LNCaP clone FGC (cell line): ENCODE data around the gene ATP5F1D.

Source experiments
- DNase-seq: peaks from one replicate; pipeline ENCODE4 v3.0.0-alpha.2; 2011; ENCODE audit warnings: low read depth
- H3K4me3 ChIP-seq: 2 replicates; pipeline ENCODE4 v1.5.1; 2011; ENCODE audit warnings: mild to moderate bottlenecking, low read depth, low read length, control low read depth
- TF ChIP-seq, protein P1 (sequence below): IDR thresholded peaks from 2 replicates; pipeline ENCODE4 v1.5.1; 2012; ENCODE audit warnings: mild to moderate bottlenecking; ENCODE audit not compliant: control insufficient read depth, insufficient read depth; ENCODE audit errors: extremely low read depth

Gene ATP5F1D

DNA sequence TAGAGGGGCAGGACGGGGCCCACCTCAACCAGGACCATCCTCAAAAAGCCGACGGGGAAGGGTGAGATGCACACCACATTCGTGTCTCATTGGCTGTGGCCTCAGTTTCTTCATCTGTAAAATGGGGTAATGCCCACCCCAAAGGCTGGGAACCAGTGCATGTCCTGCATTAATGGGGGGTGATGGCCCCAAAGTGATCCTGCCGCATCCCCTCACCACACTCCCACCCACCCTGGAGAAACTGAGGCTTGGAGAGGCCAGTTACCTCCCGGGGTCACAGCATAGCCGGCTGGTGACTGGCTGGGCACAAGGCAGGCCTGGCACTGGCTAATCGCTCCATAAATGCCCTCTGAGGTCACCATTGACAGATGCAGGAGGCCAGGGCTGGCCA, 6.2 kb downstream of the ATP5F1D start:
- DNase-seq = no peak
- peak overlapping the region; percentile 66 for H3K4me3 ChIP-seq
- TF ChIP-seq, protein P1, sequence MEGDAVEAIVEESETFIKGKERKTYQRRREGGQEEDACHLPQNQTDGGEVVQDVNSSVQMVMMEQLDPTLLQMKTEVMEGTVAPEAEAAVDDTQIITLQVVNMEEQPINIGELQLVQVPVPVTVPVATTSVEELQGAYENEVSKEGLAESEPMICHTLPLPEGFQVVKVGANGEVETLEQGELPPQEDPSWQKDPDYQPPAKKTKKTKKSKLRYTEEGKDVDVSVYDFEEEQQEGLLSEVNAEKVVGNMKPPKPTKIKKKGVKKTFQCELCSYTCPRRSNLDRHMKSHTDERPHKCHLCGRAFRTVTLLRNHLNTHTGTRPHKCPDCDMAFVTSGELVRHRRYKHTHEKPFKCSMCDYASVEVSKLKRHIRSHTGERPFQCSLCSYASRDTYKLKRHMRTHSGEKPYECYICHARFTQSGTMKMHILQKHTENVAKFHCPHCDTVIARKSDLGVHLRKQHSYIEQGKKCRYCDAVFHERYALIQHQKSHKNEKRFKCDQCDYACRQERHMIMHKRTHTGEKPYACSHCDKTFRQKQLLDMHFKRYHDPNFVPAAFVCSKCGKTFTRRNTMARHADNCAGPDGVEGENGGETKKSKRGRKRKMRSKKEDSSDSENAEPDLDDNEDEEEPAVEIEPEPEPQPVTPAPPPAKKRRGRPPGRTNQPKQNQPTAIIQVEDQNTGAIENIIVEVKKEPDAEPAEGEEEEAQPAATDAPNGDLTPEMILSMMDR = no peak

DNA sequence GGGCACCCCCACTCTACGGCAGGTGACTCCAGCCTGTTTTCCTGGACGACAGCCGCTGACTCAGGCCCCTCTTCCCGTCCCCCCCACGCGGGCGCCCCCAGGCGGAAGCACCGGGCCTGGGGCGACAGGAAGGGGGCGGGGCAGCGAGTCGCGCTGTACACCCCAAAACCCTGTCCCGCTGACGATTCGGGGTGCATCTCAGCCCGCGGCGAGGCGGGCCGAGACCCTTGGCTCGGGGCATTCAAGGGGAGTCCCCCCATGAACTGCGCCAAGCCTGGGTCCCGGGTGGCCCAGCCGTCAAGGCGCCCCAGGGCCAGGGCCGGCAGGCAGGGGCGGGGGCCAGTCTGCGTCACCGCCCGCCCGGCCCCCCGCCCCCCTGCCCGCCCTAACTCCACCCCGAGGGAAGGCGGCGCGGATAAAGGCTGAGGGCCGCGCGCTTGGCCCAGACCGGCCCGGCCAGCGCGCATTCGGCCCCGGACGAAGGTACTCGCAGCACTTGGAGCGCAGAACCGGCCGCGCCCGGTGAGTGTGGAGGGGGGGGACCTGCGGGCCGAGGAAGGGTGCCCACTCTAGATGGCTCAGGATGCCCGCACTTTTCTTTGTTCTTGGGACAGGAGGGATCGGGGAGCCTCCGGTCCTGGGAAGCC, 6.7 kb downstream of the ATP5F1D start, which contains the start of gene MIDN:
Gene MIDN (plus strand): TSS at position 445 of the 647 bp plus-strand sequence. CDS start 1,714 bp downstream, outside the sequence.
- peak within 1 kb of the TSS; percentile 66 for H3K4me3 ChIP-seq
- TF ChIP-seq, protein P1 = 0 out of 2 replicates have a peak, but pooled peaks have one; percentile 26
- DNase-seq = no peak

GRCh38 chr19:1248786-1249297, 7.3 kb downstream of the ATP5F1D start:
- DNase-seq = no peak
- TF ChIP-seq, protein P1 = peak; percentile 72
- peak overlapping the region; percentile 66 for H3K4me3 ChIP-seq

GRCh38 chr19:1249298-1249989, 7.9 kb downstream of the ATP5F1D start:
- peak overlapping the region; percentile 80 for H3K4me3 ChIP-seq
- peak; percentile 69 for DNase-seq
- TF ChIP-seq, protein P1 = no peak

- DNase-seq = no peak
- TF ChIP-seq, protein P1 = no peak
Observed at GRCh38 chr19:1249990-1250436, 8.5 kb downstream of the ATP5F1D start.

DNA sequence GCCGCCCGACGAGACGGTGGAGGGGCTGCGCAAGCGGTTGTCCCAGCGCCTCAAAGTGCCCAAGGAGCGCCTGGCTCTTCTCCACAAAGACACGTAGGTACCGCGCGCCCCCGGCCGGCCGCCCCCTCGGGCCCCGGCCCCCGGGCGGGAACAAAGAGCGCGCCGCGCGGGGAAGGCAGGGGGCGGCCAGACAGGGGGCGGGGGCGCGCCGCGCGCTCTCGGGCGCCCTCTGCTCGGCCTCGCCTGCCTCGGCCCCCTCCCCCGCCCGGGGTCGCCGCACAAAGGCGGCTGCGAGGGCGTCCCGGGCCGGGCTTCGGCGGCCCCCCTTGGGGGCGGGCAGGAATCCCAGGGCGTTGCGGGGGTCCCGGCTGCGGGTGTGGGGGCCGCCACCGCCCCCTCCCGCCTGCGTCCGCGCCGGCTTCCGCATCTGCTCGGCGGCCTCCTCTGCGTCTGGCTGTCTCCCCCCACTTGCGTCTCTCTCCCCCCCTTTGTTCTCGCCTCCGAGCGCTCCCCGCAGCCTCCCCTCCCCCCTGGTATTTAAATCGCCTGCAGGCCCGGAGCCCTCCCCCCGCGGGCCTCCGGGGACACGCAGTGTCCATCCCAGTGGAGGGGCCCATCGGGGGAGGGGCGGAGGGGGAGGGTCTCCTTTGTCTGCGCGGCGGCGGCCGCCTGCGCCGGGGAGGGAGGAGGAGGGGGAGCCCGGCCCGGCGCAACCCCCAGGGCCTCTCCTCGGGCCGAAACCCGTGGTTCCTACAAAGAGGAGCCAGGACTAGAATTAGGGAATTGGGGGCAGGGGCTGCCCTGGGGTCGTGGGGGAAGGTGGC, 9.1 kb downstream of the ATP5F1D start:
- DNase-seq = no peak
- TF ChIP-seq, protein P1 = 0 out of 2 replicates have a peak, but pooled peaks have one; percentile 1
- peak overlapping the region; percentile 80 for H3K4me3 ChIP-seq

More at GRCh38 chr19:1249990-1250436, 8.5 kb downstream of the ATP5F1D start:
- H3K4me3 ChIP-seq = peak overlapping the region; percentile 80
